Suppressor macrophage (primary cell): ENCODE measurements around the gene TRA2B.

Experiments
- DNase-seq, 4 experiments: peaks; one replicate each; pipeline ENCODE4 v3.0.0-alpha.2; 2020 to 2022

Gene TRA2B

GRCh38 chr3:185866995-185867394 lies 70.8 kb downstream of the TRA2B start:
- DNase-seq, result no peak

- no peak for DNase-seq
These were observed 71.3 kb downstream of the TRA2B start for GRCh38 chr3:185866555-185866954.
